ENCODE results near the gene FRK. TPM values are rescaled to one million over a fixed set of nuclear protein-coding genes. Genes with fewer than 3 reads are reported as not detected.

FRK gene
- total and polyA plus RNA-seq, 8 donors, result 1.0 to 23.3 (median 6.2) TPM

DNA sequence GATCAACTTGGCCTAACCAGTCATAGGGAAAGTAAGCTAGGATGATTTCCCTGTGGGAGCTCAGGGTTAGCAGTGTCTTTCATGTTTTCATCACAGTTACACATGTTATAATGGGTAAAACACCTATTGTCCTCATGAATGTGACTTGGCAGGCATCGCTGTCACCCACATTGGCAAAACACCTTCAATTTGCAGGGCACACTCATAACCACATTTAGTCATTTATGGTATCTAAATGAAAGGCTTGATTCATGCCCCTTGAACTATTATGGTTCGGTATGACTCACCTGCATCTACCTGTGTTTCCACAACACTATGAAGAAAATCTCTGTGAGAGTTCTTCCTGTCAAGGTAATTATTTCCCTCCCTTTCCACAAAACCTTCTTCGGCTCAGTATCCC is 49.2 kb downstream of the FRK start:
- H3K27me3 ChIP-seq, result no peaks in the 10 kb centered on the region
- peak overlapping the region in 4 of 5 donors; percentile 13 to 69 (median 44) for H3K27ac ChIP-seq
- peaks cover 25 to 62% (median 41%) of the 10 kb centered on the region in 4 donors for H3K4me1 ChIP-seq
- no peaks in the 10 kb centered on the region for H3K9me3 ChIP-seq
- intact Hi-C loops (cut with DNase I; ENCODE audit: low total_unique reads), result loop anchor here (5.0 kb wide), 1 partner anchor 86 kb away; no protein-coding TSS in a partner anchor
- H3K4me3 ChIP-seq, result no peak overlapping the region
- H3K36me3 ChIP-seq, result no peaks in the 10 kb centered on the region
- DNase-seq, result peak in 1 of 2 donors; percentile 37
- WGBS, 5 donors, result 22 to 49% (median 42%) methylated on average over 3 of the region's 3 CpGs
- TF ChIP-seq EP300 (IDR thresholded peaks at IDR 0.05) (no peak), POLR2AphosphoS5 (IDR thresholded peaks at IDR 0.05) (peak in 1 of 3 donors; percentile 12)

DNA sequence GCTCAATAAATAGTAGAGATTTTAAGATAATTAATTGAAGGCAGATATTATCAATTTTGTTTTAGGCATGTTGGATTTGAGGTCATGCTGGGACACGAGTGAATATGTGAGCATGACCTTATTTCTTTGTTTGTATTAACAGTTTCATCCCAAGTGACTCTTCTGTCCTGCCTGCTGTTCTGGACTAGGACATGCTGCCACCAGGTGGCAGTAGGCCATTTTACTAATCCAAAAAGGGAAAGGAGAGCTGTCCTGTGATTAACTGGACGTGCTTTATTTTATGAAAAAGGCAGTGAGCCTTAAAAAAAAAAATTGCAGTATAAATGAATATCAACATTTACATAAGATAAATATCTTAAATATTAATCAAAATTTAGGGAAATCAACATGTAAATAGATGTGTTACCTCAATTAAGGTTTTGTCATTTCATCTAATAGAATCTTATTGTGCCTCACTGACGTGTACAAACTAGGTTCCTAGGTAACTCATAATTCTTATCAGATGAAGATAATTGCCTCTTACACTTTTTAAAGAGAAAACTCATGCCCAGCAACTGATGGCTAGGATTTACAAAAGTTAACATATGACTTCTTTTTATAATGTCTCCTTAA is 49.8 kb downstream of the FRK start:
- Histone ChIP-seq H3K27ac (peak overlapping the region in 2 of 5 donors; percentile 57 to 69), H3K4me1 (peaks cover 22 to 56% (median 35%) of the 10 kb centered on the region in 4 donors)
- intact Hi-C loops (cut with DNase I; ENCODE audit: low total_unique reads), result loop anchor here (5.0 kb wide), 1 partner anchor 86 kb away; no protein-coding TSS in a partner anchor

GRCh38 chr6:116010386-116010785 is 50.3 kb downstream of the FRK start:
- WGBS, 5 donors, result 80 to 89% (median 88%) methylated on average over 3 of the region's 3 CpGs
- intact Hi-C loops (cut with DNase I; ENCODE audit: low total_unique reads), result loop anchor here (5.0 kb wide), 1 partner anchor 87 kb away; no protein-coding TSS in a partner anchor
- H3K36me3 ChIP-seq, result no peaks in the 10 kb centered on the region
- no peaks in the 10 kb centered on the region for H3K9me3 ChIP-seq
- H3K27ac ChIP-seq, result no peak overlapping the region
- no peak for DNase-seq
- no peak overlapping the region for H3K4me3 ChIP-seq
- no peak for TF ChIP-seq POLR2AphosphoS5 (IDR thresholded peaks at IDR 0.05)
- no peak for TF ChIP-seq EP300 (IDR thresholded peaks at IDR 0.05)
- TF ChIP-seq, protein P1, sequence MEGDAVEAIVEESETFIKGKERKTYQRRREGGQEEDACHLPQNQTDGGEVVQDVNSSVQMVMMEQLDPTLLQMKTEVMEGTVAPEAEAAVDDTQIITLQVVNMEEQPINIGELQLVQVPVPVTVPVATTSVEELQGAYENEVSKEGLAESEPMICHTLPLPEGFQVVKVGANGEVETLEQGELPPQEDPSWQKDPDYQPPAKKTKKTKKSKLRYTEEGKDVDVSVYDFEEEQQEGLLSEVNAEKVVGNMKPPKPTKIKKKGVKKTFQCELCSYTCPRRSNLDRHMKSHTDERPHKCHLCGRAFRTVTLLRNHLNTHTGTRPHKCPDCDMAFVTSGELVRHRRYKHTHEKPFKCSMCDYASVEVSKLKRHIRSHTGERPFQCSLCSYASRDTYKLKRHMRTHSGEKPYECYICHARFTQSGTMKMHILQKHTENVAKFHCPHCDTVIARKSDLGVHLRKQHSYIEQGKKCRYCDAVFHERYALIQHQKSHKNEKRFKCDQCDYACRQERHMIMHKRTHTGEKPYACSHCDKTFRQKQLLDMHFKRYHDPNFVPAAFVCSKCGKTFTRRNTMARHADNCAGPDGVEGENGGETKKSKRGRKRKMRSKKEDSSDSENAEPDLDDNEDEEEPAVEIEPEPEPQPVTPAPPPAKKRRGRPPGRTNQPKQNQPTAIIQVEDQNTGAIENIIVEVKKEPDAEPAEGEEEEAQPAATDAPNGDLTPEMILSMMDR (IDR thresholded peaks at IDR 0.05), result no peak
- no peak for TF ChIP-seq POLR2A (IDR thresholded peaks at IDR 0.05)
- no peaks in the 10 kb centered on the region for H3K27me3 ChIP-seq
- H3K4me1 ChIP-seq, result peaks cover 16 to 51% (median 30%) of the 10 kb centered on the region in 4 donors

More for the DNA sequence above, 49.8 kb downstream of the FRK start:
- no peaks in the 10 kb centered on the region for H3K36me3 ChIP-seq
- H3K9me3 ChIP-seq, result no peaks in the 10 kb centered on the region
- no peak overlapping the region for H3K4me3 ChIP-seq
- DNase-seq, result peak; percentile 75 to 86
- no peaks in the 10 kb centered on the region for H3K27me3 ChIP-seq
- TF ChIP-seq POLR2A (IDR thresholded peaks at IDR 0.05), result no peak
- TF ChIP-seq, protein P1 (IDR thresholded peaks at IDR 0.05), result peak in 5 of 7 experiments; percentile 59 to 82 (median 69)
- TF ChIP-seq POLR2AphosphoS5 (IDR thresholded peaks at IDR 0.05), result peak in 1 of 3 donors; percentile 9
- TF ChIP-seq EP300 (IDR thresholded peaks at IDR 0.05), result no peak
- WGBS, 5 donors, result 8 to 16% (median 10%) methylated on average over 3 of the region's 3 CpGs

DNA sequence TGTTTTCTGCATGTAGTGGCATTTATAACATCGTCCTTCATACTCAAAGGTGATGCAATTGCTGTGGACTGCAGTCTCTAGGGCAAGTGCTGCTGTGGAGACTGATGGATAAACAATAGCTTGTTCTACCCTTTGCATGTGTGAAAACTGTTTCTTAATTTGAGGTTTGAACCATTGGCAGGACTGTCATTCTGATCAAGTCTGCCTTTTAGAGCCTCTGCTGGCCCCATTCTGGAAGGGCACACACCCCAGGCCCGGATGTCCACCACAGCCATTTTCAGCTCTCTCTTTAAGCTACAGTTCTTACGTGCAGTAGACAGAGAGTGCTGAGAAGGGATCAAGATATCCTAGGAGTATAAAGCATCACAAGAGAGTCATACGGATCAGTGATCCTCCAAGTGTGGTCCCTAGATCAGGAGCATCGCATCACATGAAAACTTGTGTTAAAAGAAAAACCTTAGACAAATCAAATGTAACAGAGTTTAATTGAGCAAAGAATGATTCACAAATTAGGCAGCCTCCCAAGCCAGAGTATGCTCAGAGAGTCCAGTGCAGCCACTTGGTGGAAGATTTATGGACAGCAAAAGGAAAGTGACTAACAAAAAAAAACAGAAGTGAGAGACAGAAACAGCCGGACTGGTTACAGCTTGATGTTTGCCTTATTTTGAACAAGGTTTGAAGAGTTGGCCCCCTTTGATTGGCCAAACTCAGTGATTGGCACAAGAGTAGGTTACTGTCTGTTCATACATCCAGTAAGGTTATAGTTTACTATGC is 52.0 kb downstream of the FRK start:
- H3K4me3 ChIP-seq, result no peak overlapping the region
- intact Hi-C loops (cut with DNase I; ENCODE audit: low total_unique reads), result no loop called here
- 56 to 69% (median 61%) methylated on average over 6 of the region's 6 CpGs for WGBS, 5 donors
- no peak overlapping the region for H3K27ac ChIP-seq
- no peaks in the 10 kb centered on the region for H3K9me3 ChIP-seq
- peak in 1 of 2 donors; percentile 47 for DNase-seq
- H3K27me3 ChIP-seq, result no peaks in the 10 kb centered on the region
- H3K36me3 ChIP-seq, result no peaks in the 10 kb centered on the region
- TF ChIP-seq, protein P1 (IDR thresholded peaks at IDR 0.05), result no peak
- TF ChIP-seq POLR2A (IDR thresholded peaks at IDR 0.05) (no peak), EP300 (IDR thresholded peaks at IDR 0.05) (no peak), POLR2AphosphoS5 (IDR thresholded peaks at IDR 0.05) (no peak)
- peaks cover 12 to 40% (median 27%) of the 10 kb centered on the region in 4 donors for H3K4me1 ChIP-seq

Measured in stomach (tissue), 9 donors.